ENCODE data around the gene SSC5D. TPM values are rescaled to one million over a fixed set of nuclear protein-coding genes. Genes with fewer than 3 reads are reported as not detected.

The SSC5D gene
- total RNA-seq, 1 donor from 2014 or later, result 1.1 TPM

DNA sequence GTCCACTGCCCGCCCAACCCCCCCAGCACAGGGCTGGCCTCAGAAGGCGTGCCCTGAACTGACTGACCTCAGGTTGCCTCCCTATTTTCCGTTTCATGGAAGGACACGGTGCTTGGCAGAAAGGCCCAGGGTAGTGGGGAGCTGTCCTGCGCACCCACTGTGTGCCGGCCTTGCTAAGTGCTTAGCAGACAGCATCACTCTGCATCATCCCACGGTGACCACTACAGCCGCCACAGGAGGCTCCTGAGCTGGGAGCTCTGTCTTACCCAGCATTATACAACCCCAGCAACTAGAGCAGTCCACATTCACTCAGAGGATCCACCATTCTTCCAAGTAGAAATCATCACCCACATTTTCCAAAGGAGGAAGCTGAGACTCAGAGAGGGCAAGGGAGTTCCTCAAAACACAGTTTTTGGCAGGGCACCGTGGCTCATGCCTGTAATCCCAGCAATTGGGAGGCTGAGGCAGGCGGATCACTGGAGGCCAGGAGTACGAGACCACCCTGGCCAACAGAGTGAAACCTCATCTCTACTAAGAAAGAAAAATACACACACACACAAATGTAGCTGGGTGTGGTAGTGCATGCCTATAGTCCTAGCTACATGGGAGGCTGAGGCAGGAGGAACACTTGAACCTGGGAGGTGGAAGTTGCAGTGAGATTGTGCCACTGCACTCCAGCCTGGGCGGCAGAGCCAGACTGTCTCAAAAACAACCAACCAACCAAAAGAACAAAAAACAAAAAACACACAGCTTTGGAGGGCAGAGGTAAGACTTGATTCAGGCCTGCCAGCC, 47.1 kb downstream of the SSC5D start:
- Mint-ChIP-seq H3K4me1 (ENCODE audit: low read depth) (no peaks in the 10 kb centered on the region), H3K27ac (no peak overlapping the region), H3K27me3 (no peaks in the 10 kb centered on the region), H3K36me3 (ENCODE audit: insufficient read depth) (no peaks in the 10 kb centered on the region), H3K4me3 (ENCODE audit: low read depth) (no peak overlapping the region), H3K9me3 (ENCODE audit: low read depth) (no peaks in the 10 kb centered on the region)
- DNase-seq (ENCODE audit: low spot score, unreplicated experiment), result no peak
- TF ChIP-seq, protein P1, sequence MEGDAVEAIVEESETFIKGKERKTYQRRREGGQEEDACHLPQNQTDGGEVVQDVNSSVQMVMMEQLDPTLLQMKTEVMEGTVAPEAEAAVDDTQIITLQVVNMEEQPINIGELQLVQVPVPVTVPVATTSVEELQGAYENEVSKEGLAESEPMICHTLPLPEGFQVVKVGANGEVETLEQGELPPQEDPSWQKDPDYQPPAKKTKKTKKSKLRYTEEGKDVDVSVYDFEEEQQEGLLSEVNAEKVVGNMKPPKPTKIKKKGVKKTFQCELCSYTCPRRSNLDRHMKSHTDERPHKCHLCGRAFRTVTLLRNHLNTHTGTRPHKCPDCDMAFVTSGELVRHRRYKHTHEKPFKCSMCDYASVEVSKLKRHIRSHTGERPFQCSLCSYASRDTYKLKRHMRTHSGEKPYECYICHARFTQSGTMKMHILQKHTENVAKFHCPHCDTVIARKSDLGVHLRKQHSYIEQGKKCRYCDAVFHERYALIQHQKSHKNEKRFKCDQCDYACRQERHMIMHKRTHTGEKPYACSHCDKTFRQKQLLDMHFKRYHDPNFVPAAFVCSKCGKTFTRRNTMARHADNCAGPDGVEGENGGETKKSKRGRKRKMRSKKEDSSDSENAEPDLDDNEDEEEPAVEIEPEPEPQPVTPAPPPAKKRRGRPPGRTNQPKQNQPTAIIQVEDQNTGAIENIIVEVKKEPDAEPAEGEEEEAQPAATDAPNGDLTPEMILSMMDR (IDR thresholded peaks at IDR 0.05; ENCODE audit: unreplicated experiment), result no peak

- no peak overlapping the region for H3K27ac Mint-ChIP-seq
- no peaks in the 10 kb centered on the region for H3K36me3 Mint-ChIP-seq (ENCODE audit: insufficient read depth)
- no peaks in the 10 kb centered on the region for H3K4me1 Mint-ChIP-seq (ENCODE audit: low read depth)
- no peaks in the 10 kb centered on the region for H3K9me3 Mint-ChIP-seq (ENCODE audit: low read depth)
- TF ChIP-seq, protein P1 (IDR thresholded peaks at IDR 0.05; ENCODE audit: unreplicated experiment), result no peak
- H3K4me3 Mint-ChIP-seq (ENCODE audit: low read depth), result no peak overlapping the region
- H3K27me3 Mint-ChIP-seq, result no peaks in the 10 kb centered on the region
- no peak for DNase-seq (ENCODE audit: low spot score, unreplicated experiment)
Observed at GRCh38 chr19:55535965-55536350, 47.7 kb downstream of the SSC5D start.

DNA sequence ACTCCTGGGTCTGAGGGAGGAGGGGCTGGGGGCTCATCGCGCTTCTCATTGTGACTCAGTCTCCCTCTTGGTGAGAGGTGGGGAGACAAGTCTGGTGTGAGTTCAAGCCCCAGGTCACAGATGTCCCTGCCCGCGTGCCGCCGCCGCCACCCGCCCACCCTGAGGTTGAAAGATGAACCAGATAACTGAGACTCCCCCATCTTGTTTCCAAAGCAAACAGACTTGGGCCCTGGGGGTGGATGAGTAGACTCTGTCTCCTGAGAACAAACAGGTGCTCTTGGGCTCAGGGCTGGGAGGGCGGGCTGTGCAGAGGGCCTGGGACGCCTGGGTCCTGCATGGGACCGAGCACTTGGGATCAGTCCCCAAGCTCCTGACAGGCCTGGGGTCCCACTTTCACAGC, 48.1 kb downstream of the SSC5D start:
- no peak for DNase-seq (ENCODE audit: low spot score, unreplicated experiment)
- no peak overlapping the region for H3K4me3 Mint-ChIP-seq (ENCODE audit: low read depth)
- no peaks in the 10 kb centered on the region for H3K4me1 Mint-ChIP-seq (ENCODE audit: low read depth)
- TF ChIP-seq, protein P1 (IDR thresholded peaks at IDR 0.05; ENCODE audit: unreplicated experiment), result no peak
- H3K36me3 Mint-ChIP-seq (ENCODE audit: insufficient read depth), result no peaks in the 10 kb centered on the region
- no peaks in the 10 kb centered on the region for H3K9me3 Mint-ChIP-seq (ENCODE audit: low read depth)
- no peak overlapping the region for H3K27ac Mint-ChIP-seq
- no peaks in the 10 kb centered on the region for H3K27me3 Mint-ChIP-seq

GRCh38 chr19:55536951-55537740, 48.9 kb downstream of the SSC5D start, which contains the start of gene SBK2:
Gene SBK2 (minus strand): TSS chr19:55537133. CDS start chr19:55536294, 839 bp downstream.
- DNase-seq (ENCODE audit: low spot score, unreplicated experiment), result peak; percentile 68
- TF ChIP-seq, protein P1 (IDR thresholded peaks at IDR 0.05; ENCODE audit: unreplicated experiment), result peak; percentile 57
- Mint-ChIP-seq H3K27me3 (peaks cover 5% of the 10 kb centered on the region), H3K4me1 (ENCODE audit: low read depth) (no peaks in the 10 kb centered on the region), H3K27ac (no peak within 1 kb of the TSS), H3K9me3 (ENCODE audit: low read depth) (no peaks in the 10 kb centered on the region), H3K36me3 (ENCODE audit: insufficient read depth) (no peaks in the 10 kb centered on the region), H3K4me3 (ENCODE audit: low read depth) (peak within 1 kb of the TSS; percentile 31)

GRCh38 chr19:55537741-55538111, 49.5 kb downstream of the SSC5D start:
- no peak overlapping the region for H3K27ac Mint-ChIP-seq
- H3K27me3 Mint-ChIP-seq, result peaks cover 5% of the 10 kb centered on the region
- H3K4me1 Mint-ChIP-seq (ENCODE audit: low read depth), result no peaks in the 10 kb centered on the region
- no peak overlapping the region for H3K4me3 Mint-ChIP-seq (ENCODE audit: low read depth)
- no peak for DNase-seq (ENCODE audit: low spot score, unreplicated experiment)
- TF ChIP-seq, protein P1 (IDR thresholded peaks at IDR 0.05; ENCODE audit: unreplicated experiment), result no peak
- H3K36me3 Mint-ChIP-seq (ENCODE audit: insufficient read depth), result no peaks in the 10 kb centered on the region
- no peaks in the 10 kb centered on the region for H3K9me3 Mint-ChIP-seq (ENCODE audit: low read depth)

Data from progenitor cell of endocrine pancreas (in vitro differentiated cells).